ENCODE measurements around the gene CTNNBL1. TPM values are rescaled to one million over a fixed set of nuclear protein-coding genes. Genes with fewer than 3 reads are reported as not detected.
A peak's percentile ranks its signal among the peaks of the same experiment; 100 is the strongest.

The CTNNBL1 gene
- total RNA-seq, 1 experiment from 2014 or later, result 64.4 TPM

DNA sequence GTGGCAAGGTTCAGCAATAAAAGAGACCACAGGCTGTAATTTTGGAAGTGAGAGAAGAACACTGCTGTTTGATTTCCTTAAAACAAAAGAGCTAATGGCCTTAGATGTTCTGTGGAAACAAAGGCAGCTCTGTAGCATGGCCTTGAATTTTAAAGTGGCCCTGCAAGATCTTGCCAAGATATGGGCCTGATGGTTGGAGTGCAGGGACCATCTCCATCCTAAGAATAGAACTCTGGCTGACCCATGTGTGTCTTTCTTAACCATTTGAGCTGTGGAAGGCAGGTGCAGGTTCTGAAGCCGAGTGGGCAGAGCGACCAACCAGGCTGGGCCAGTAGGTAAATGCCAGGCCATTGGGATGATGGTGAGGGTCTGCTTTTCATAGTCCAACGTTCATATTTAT is 135.3 kb downstream of the CTNNBL1 start (continued):
- no peak for TF ChIP-seq TEAD4 (CRISPR knock-in tag; IDR thresholded peaks at IDR 0.05)
- TF ChIP-seq, protein P1, sequence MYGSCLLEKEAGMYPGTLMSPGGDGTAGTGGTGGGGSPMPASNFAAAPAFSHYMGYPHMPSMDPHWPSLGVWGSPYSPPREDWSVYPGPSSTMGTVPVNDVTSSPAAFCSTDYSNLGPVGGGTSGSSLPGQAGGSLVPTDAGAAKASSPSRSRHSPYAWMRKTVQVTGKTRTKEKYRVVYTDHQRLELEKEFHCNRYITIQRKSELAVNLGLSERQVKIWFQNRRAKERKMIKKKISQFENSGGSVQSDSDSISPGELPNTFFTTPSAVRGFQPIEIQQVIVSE (CRISPR knock-in tag; IDR thresholded peaks at IDR 0.05; ENCODE audit: borderline replicate concordance), result no peak
- TF ChIP-seq MXD4 (CRISPR knock-in tag; IDR thresholded peaks at IDR 0.05; ENCODE audit: borderline replicate concordance), result no peak
- TF ChIP-seq CREB1 (CRISPR knock-in tag; IDR thresholded peaks at IDR 0.05), result no peak
- no peak for TF ChIP-seq CBFB (CRISPR knock-in tag; IDR thresholded peaks at IDR 0.05; ENCODE audit: low read depth)
- TF ChIP-seq, protein P2, sequence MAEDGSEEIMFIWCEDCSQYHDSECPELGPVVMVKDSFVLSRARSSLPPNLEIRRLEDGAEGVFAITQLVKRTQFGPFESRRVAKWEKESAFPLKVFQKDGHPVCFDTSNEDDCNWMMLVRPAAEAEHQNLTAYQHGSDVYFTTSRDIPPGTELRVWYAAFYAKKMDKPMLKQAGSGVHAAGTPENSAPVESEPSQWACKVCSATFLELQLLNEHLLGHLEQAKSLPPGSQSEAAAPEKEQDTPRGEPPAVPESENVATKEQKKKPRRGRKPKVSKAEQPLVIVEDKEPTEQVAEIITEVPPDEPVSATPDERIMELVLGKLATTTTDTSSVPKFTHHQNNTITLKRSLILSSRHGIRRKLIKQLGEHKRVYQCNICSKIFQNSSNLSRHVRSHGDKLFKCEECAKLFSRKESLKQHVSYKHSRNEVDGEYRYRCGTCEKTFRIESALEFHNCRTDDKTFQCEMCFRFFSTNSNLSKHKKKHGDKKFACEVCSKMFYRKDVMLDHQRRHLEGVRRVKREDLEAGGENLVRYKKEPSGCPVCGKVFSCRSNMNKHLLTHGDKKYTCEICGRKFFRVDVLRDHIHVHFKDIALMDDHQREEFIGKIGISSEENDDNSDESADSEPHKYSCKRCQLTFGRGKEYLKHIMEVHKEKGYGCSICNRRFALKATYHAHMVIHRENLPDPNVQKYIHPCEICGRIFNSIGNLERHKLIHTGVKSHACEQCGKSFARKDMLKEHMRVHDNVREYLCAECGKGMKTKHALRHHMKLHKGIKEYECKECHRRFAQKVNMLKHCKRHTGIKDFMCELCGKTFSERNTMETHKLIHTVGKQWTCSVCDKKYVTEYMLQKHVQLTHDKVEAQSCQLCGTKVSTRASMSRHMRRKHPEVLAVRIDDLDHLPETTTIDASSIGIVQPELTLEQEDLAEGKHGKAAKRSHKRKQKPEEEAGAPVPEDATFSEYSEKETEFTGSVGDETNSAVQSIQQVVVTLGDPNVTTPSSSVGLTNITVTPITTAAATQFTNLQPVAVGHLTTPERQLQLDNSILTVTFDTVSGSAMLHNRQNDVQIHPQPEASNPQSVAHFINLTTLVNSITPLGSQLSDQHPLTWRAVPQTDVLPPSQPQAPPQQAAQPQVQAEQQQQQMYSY (CRISPR knock-in tag; IDR thresholded peaks at IDR 0.05), result no peak
- TF ChIP-seq ZNF219 (CRISPR knock-in tag; IDR thresholded peaks at IDR 0.05; ENCODE audit: borderline replicate concordance), result no peak

DNA sequence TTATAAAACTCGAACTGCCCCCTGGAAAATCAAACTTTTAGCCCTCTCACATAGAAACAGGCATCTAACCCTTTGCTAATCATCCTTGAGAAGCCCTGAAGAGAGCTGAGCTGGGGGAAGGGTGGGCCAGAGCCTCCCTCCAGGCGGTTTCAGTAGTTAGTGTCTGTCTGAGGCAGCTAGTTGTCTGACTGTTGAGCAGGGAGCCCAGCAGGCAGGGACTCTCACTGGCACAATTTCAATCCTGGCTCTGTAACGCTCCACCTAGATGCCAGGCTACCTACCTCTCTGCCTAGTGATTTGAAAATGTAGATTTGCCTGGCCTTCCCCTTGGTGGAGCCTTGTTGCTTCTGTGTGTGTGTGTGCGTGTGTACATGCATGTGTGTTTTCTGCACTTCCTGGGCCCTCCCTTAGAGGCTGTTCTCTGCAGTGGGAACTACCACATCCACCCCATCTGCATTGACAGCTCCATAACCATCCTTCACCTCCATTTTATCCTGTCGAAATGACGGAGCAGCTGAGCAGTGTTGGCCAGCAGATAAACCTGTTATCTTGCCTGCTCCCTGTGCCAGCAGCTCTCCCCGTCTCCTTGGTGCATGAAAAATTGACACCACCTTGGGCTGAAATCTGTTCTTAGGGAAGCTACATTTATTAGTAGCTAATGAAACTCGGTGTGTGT is 139.5 kb downstream of the CTNNBL1 start:
- ChIA-PET CTCF (interaction anchor here (2.3 kb wide), 1 partner anchor 269 kb away, joined by 7 read pairs; no protein-coding TSS in a partner anchor), POLR2A (no interaction called here)
- TF ChIP-seq ZNF671 (CRISPR knock-in tag; IDR thresholded peaks at IDR 0.05), result no peak
- no peak for TF ChIP-seq ZNF396 (CRISPR knock-in tag; IDR thresholded peaks at IDR 0.05; ENCODE audit: borderline replicate concordance)
- no peak for TF ChIP-seq SP1 (CRISPR knock-in tag; conservative IDR thresholded peaks at IDR 0.05)
- no peak for TF ChIP-seq ZBTB21 (CRISPR knock-in tag; IDR thresholded peaks at IDR 0.05; ENCODE audit: borderline replicate concordance)
- peaks cover 5% of the 10 kb centered on the region for H3K4me1 Mint-ChIP-seq
- no peaks in the 10 kb centered on the region for H3K9me3 Mint-ChIP-seq
- no peaks in the 10 kb centered on the region for H3K27me3 Mint-ChIP-seq (ENCODE audit: low read depth)
- DNase-seq (ENCODE audit: low spot score) (no peak), ATAC-seq (peak; percentile 20; the same call in 1 of the 2 replicates)
- H3K4me3 Mint-ChIP-seq, result no peak overlapping the region
- no peaks in the 10 kb centered on the region for H3K36me3 Mint-ChIP-seq
- H3K27ac Mint-ChIP-seq, result no peak overlapping the region

DNA sequence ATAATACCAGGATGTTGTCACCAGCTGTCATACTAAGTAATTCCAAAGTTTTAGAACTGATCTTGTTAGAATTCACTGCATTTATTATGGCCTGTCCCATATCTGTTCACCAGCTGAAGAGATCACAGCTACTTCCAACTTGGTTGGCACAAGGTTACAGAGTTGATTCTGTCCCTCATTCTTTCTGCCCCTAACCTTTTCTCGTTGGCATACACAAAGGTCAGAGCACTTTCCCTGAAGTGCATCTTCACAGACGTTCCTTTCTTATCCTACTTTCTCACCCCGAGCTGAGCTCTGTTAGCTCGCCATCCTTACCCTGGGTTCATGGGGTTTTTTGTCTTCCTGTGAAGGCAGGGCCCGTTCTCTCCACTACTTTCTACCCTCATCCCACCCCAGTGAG is 143.1 kb downstream of the CTNNBL1 start:
- H3K27ac Mint-ChIP-seq, result no peak overlapping the region; the same call in 1 of the 2 replicates
- no peak for TF ChIP-seq ESRRA (CRISPR knock-in tag; IDR thresholded peaks at IDR 0.05; ENCODE audit: borderline replicate concordance)
- DNase-seq (ENCODE audit: low spot score) (no peak), ATAC-seq (no peak)
- H3K27me3 Mint-ChIP-seq (ENCODE audit: low read depth), result no peaks in the 10 kb centered on the region
- ChIA-PET CTCF (interaction anchor here (1.2 kb wide), 1 partner anchor 273 kb away, joined by 3 read pairs; no protein-coding TSS in a partner anchor), POLR2A (no interaction called here)
- H3K4me3 Mint-ChIP-seq, result no peak overlapping the region
- no peaks in the 10 kb centered on the region for H3K4me1 Mint-ChIP-seq
- no peaks in the 10 kb centered on the region for H3K36me3 Mint-ChIP-seq
- no peaks in the 10 kb centered on the region for H3K9me3 Mint-ChIP-seq

DNA sequence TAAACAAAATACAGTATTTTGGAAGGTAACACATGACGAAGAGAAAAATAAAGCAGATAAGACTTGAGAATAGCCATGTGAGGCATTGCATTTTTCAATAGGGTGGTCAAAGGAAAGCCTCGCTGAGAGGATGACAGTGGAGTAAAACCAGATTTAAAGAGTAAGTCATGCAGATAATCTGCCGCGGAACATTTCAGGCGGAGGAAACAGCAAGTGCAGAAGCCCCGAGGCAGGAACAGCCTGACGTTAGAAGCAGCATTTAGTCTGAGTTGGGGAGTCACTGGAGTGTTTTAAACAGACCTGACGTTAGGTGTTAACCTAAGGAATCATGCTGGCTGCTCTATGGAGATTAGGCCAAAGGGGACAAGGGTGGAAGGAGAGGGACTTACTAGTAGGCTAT is 144.1 kb downstream of the CTNNBL1 start:
- TF ChIP-seq KAT7 (CRISPR knock-in tag; IDR thresholded peaks at IDR 0.05; ENCODE audit: borderline replicate concordance), result no peak
- no peak for TF ChIP-seq RORB (CRISPR knock-in tag; IDR thresholded peaks at IDR 0.05)
- no peak for TF ChIP-seq CREM (CRISPR knock-in tag; IDR thresholded peaks at IDR 0.05)
- no peak for TF ChIP-seq ETV6 (CRISPR knock-in tag; IDR thresholded peaks at IDR 0.05)
- TF ChIP-seq, protein P3, sequence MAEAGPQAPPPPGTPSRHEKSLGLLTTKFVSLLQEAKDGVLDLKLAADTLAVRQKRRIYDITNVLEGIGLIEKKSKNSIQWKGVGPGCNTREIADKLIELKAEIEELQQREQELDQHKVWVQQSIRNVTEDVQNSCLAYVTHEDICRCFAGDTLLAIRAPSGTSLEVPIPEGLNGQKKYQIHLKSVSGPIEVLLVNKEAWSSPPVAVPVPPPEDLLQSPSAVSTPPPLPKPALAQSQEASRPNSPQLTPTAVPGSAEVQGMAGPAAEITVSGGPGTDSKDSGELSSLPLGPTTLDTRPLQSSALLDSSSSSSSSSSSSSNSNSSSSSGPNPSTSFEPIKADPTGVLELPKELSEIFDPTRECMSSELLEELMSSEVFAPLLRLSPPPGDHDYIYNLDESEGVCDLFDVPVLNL (CRISPR knock-in tag; IDR thresholded peaks at IDR 0.05; ENCODE audit: borderline replicate concordance, low read depth), result no peak
- TF ChIP-seq, protein P4, sequence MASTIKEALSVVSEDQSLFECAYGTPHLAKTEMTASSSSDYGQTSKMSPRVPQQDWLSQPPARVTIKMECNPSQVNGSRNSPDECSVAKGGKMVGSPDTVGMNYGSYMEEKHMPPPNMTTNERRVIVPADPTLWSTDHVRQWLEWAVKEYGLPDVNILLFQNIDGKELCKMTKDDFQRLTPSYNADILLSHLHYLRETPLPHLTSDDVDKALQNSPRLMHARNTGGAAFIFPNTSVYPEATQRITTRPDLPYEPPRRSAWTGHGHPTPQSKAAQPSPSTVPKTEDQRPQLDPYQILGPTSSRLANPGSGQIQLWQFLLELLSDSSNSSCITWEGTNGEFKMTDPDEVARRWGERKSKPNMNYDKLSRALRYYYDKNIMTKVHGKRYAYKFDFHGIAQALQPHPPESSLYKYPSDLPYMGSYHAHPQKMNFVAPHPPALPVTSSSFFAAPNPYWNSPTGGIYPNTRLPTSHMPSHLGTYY (CRISPR knock-in tag; IDR thresholded peaks at IDR 0.05), result no peak
- TF ChIP-seq, protein P5, sequence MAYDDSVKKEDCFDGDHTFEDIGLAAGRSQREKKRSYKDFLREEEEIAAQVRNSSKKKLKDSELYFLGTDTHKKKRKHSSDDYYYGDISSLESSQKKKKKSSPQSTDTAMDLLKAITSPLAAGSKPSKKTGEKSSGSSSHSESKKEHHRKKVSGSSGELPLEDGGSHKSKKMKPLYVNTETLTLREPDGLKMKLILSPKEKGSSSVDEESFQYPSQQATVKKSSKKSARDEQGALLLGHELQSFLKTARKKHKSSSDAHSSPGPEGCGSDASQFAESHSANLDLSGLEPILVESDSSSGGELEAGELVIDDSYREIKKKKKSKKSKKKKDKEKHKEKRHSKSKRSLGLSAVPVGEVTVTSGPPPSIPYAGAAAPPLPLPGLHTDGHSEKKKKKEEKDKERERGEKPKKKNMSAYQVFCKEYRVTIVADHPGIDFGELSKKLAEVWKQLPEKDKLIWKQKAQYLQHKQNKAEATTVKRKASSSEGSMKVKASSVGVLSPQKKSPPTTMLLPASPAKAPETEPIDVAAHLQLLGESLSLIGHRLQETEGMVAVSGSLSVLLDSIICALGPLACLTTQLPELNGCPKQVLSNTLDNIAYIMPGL (CRISPR knock-in tag; IDR thresholded peaks at IDR 0.05), result no peak
- TF ChIP-seq, protein P6, sequence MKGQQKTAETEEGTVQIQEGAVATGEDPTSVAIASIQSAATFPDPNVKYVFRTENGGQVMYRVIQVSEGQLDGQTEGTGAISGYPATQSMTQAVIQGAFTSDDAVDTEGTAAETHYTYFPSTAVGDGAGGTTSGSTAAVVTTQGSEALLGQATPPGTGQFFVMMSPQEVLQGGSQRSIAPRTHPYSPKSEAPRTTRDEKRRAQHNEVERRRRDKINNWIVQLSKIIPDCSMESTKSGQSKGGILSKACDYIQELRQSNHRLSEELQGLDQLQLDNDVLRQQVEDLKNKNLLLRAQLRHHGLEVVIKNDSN (CRISPR knock-in tag; IDR thresholded peaks at IDR 0.05), result no peak
- no peak for TF ChIP-seq CREB1 (CRISPR knock-in tag; IDR thresholded peaks at IDR 0.05)
- TF ChIP-seq FOXK1 (CRISPR knock-in tag; IDR thresholded peaks at IDR 0.05), result no peak
- ChIA-PET POLR2A (no interaction called here), CTCF (interaction anchor here (1.2 kb wide), 1 partner anchor 274 kb away, joined by 3 read pairs; no protein-coding TSS in a partner anchor)
- Mint-ChIP-seq H3K4me1 (peaks cover 9% of the 10 kb centered on the region; the same call in 1 of the 2 replicates), H3K9me3 (no peaks in the 10 kb centered on the region), H3K27ac (no peak overlapping the region), H3K4me3 (no peak overlapping the region), H3K36me3 (peaks cover 6% of the 10 kb centered on the region), H3K27me3 (ENCODE audit: low read depth) (no peaks in the 10 kb centered on the region)
- ATAC-seq (no peak), DNase-seq (ENCODE audit: low spot score) (no peak)
